GM04504 (cell line): ENCODE results near the gene WIF1.

Experiments used
- DNase-seq: peaks from one replicate; pipeline ENCODE4 v3.0.0-alpha.2; 2012; ENCODE audit warnings: low read depth

WIF1 gene

GRCh38 chr12:65121049-65121955 lies at the start of gene WIF1:
Gene WIF1 (minus strand): TSS chr12:65121305. CDS start chr12:65121191, 114 bp downstream.
- DNase-seq: no peak

GRCh38 chr12:65170209-65170881 lies 49.2 kb upstream of the WIF1 start:
- DNase-seq: peak; percentile 21

GRCh38 chr12:65169320-65170208 lies 48.5 kb upstream of the WIF1 start, which contains the start of gene LEMD3:
Gene LEMD3 (plus strand): TSS chr12:65169583. CDS start chr12:65169597, 14 bp downstream.
- DNase-seq: peak; percentile 73

- no peak for DNase-seq
Measured at GRCh38 chr12:65168681-65169319, 47.7 kb upstream of the WIF1 start.

- DNase-seq: no peak
Measured at GRCh38 chr12:65164774-65165173, 43.7 kb upstream of the WIF1 start.

- DNase-seq: no peak
Measured at GRCh38 chr12:65164244-65164643, 43.1 kb upstream of the WIF1 start.

GRCh38 chr12:65162609-65163008 lies 41.5 kb upstream of the WIF1 start:
- DNase-seq: no peak

- DNase-seq: no peak
Measured at GRCh38 chr12:65157091-65157490, 36.0 kb upstream of the WIF1 start.

- no peak for DNase-seq
Measured at GRCh38 chr12:65156366-65156841, 35.3 kb upstream of the WIF1 start.

GRCh38 chr12:65155784-65156183 lies 34.7 kb upstream of the WIF1 start:
- DNase-seq: no peak

GRCh38 chr12:65152596-65152995 lies 31.5 kb upstream of the WIF1 start:
- no peak for DNase-seq

- no peak for DNase-seq
Measured at GRCh38 chr12:65152012-65152411, 30.9 kb upstream of the WIF1 start.

GRCh38 chr12:65147312-65147905 lies 26.3 kb upstream of the WIF1 start:
- no peak for DNase-seq

GRCh38 chr12:65140738-65141137 lies 19.6 kb upstream of the WIF1 start:
- no peak for DNase-seq

- DNase-seq: no peak
Measured at GRCh38 chr12:65139389-65139788, 18.3 kb upstream of the WIF1 start.

- DNase-seq: no peak
Measured at GRCh38 chr12:65133879-65134278, 12.8 kb upstream of the WIF1 start.

- no peak for DNase-seq
Measured at GRCh38 chr12:65126482-65126881, 5.4 kb upstream of the WIF1 start.

- no peak for DNase-seq
Measured at GRCh38 chr12:65125975-65126374, 4.9 kb upstream of the WIF1 start.

GRCh38 chr12:65125247-65125646 lies 4.1 kb upstream of the WIF1 start:
- no peak for DNase-seq

GRCh38 chr12:65123435-65124063 lies 2.4 kb upstream of the WIF1 start:
- peak; percentile 10 for DNase-seq

- DNase-seq: no peak
Measured at GRCh38 chr12:65122703-65123102, 1.6 kb upstream of the WIF1 start.
